ENCODE measurements around the gene SEMA3F. TPM values are rescaled to one million over a fixed set of nuclear protein-coding genes. Genes with fewer than 3 reads are reported as not detected.

Gene SEMA3F
- total RNA-seq, 4 donors from 2014 or later, result 13.2 to 44.2 (median 38.2) TPM

DNA sequence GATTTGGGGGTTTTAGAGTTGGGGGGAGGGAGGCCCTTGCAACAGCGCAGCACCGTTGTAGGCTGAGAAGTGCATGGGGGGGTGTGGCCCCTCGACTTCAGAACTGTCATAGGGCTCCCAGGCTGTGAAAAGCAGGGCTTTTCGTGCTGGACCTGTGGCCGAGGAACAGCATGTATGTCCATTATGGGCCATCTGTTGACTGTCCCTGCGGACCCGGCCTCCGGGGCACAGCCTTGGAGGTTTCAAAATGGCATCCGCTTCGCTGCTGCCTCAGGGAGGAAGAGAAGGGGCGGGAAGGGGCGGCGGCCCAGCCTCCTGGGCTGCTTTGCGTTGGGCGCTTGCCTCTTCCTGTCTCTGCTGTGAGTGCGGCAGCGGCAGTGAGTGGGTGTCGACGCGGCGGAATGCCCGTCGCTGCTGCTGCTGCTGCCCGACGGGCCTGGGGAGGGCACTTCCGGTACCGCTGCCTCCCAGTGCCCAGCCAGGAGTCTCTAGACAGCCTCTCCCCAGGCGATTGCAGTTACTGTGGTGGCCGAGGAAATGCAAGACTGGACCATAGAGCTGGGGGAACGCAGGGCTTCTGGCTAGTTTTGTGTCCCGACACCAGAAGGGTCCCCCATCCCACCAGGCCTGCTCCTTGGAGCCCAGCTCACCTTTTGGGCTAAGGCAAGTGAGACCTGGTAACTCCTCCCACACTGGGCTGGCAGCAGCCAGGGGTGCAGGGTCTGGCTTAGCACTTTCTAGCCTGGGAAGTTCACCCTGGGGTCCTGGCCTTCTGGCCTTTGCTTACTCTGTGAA, 82.8 kb downstream of the SEMA3F start:
- TF ChIP-seq POLR2A (IDR thresholded peaks at IDR 0.05), result peak in 1 of 2 donors; percentile 76
- TF ChIP-seq, protein P1, sequence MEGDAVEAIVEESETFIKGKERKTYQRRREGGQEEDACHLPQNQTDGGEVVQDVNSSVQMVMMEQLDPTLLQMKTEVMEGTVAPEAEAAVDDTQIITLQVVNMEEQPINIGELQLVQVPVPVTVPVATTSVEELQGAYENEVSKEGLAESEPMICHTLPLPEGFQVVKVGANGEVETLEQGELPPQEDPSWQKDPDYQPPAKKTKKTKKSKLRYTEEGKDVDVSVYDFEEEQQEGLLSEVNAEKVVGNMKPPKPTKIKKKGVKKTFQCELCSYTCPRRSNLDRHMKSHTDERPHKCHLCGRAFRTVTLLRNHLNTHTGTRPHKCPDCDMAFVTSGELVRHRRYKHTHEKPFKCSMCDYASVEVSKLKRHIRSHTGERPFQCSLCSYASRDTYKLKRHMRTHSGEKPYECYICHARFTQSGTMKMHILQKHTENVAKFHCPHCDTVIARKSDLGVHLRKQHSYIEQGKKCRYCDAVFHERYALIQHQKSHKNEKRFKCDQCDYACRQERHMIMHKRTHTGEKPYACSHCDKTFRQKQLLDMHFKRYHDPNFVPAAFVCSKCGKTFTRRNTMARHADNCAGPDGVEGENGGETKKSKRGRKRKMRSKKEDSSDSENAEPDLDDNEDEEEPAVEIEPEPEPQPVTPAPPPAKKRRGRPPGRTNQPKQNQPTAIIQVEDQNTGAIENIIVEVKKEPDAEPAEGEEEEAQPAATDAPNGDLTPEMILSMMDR (IDR thresholded peaks at IDR 0.05), result no peak
- DNase-seq, result peak; percentile 88 to 90
- H3K27me3 ChIP-seq, result no peaks in the 10 kb centered on the region
- H3K9me3 ChIP-seq, result no peaks in the 10 kb centered on the region
- peaks cover 3 to 4% of the 10 kb centered on the region in 2 donors for H3K36me3 ChIP-seq
- H3K4me3 ChIP-seq (replicated peaks in 1 of 3), result peak overlapping the region; percentile 19 to 83 (median 82)
- intact Hi-C loops (cut with DNase I), result no loop called here
- 2% methylated on average over 9 to 21 of the region's 31 CpGs for WGBS, 2 donors
- peak overlapping the region; percentile 80 to 90 (median 83) for H3K27ac ChIP-seq
- peaks cover 36 to 51% of the 10 kb centered on the region in 2 donors for H3K4me1 ChIP-seq

DNA sequence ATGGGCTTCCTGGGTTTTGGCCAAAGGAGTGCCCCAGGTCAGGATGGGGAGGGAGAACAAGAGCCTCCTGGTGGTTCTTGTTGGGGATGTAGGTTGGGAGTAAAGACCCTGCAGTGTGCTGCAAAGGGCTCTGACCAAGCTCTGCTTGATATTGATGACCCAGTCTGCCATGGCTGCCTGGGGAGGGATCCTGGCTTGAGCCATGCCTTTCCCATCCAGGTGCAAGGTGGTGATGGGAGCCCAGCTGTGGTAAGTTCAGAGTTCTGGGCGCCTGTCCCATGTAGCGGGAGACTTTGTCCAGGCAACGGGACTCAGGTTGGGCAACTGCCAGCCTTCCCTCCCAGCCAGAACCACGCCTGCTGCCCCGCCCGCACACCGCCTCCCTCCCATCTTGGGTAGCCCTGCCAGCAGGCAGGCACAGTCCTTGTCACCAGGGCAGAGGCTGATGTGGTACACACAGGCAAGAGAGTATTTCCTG, 83.5 kb downstream of the SEMA3F start:
- peak; percentile 82 to 83 for DNase-seq
- WGBS, 2 donors, result 20 to 54% methylated on average over 1 to 7 of the region's 7 CpGs
- Histone ChIP-seq H3K27ac (peak overlapping the region; percentile 80 to 90 (median 83)), H3K4me3 (replicated peaks in 1 of 3) (peak overlapping the region in 2 of 3 donors; percentile 82 to 83), H3K4me1 (peaks cover 39 to 58% of the 10 kb centered on the region in 2 donors), H3K36me3 (peaks cover 3 to 4% of the 10 kb centered on the region in 2 donors), H3K27me3 (no peaks in the 10 kb centered on the region), H3K9me3 (no peaks in the 10 kb centered on the region)
- TF ChIP-seq POLR2A (IDR thresholded peaks at IDR 0.05), result peak in 1 of 2 donors; percentile 7
- TF ChIP-seq, protein P1 (IDR thresholded peaks at IDR 0.05), result no peak
- intact Hi-C loops (cut with DNase I), result no loop called here

MicroRNAs encoded within 50 kb of the gene (microRNA counts, 767-probe panel; counts per million panel counts)
- microRNA hsa-miR-566, result 0 counts per million in 2 donors

Small RNAs within 50 kb of the gene (microRNA-seq; reads per million reads assigned to microRNA genes)
- gene MIR566, result not detected
- gene MIR5787, result not detected

Small RNAs within 50 kb of the gene (small RNA-seq; reads per million reads assigned to genes)
- gene MIR566, result not detected
- gene MIR5787, result not detected

Other genes starting within 250 kb of the SEMA3F start
- gene MON1A, start 225.5 kb upstream of the SEMA3F start, total RNA-seq, result 10 to 100 TPM; 12.1 to 19.9 (median 18.7) TPM
- gene RBM6, start 215.2 kb upstream of the SEMA3F start, total RNA-seq, result 100 to 1,000 TPM; 113 to 148 (median 129) TPM
- 100 to 1,000 TPM; 230 to 337 (median 268) TPM for gene RBM5, start 66.4 kb upstream of the SEMA3F start, total RNA-seq
- gene GNAT1, start 36.3 kb downstream of the SEMA3F start, total RNA-seq, result not detected
- gene SLC38A3, start 49.9 kb downstream of the SEMA3F start, total RNA-seq, result 1 to 10 TPM; 1.1 to 5.0 (median 3.6) TPM
- 100 to 1,000 TPM; 111 to 171 (median 142) TPM for gene GNAI2, start 80.9 kb downstream of the SEMA3F start, total RNA-seq
- gene SEMA3B, start 113.8 kb downstream of the SEMA3F start, total RNA-seq, result 10 to 100 TPM; 21.0 to 31.0 (median 26.5) TPM
- gene LSMEM2, start 123.8 kb downstream of the SEMA3F start, total RNA-seq, result not detected
- 10 to 100 TPM; 63.9 to 96.5 (median 88.4) TPM for gene IFRD2, start 137.1 kb downstream of the SEMA3F start, total RNA-seq
- gene HYAL3, start 144.1 kb downstream of the SEMA3F start, total RNA-seq, result 1 to 10 TPM; 2.7 to 6.7 (median 3.8) TPM
- 10 to 100 TPM in 2 of 4 donors, 1 to 10 TPM in 2; 6.9 to 15.2 (median 10.8) TPM for gene NAA80, start 144.1 kb downstream of the SEMA3F start, total RNA-seq
- gene HYAL1, start 148.2 kb downstream of the SEMA3F start, total RNA-seq, result 10 to 100 TPM in 2 of 4 donors, 1 to 10 TPM in 2; 5.8 to 13.8 (median 9.7) TPM
- 100 to 1,000 TPM; 133 to 206 (median 158) TPM for gene HYAL2, start 167.4 kb downstream of the SEMA3F start, total RNA-seq
- gene TUSC2, start 172.9 kb downstream of the SEMA3F start, total RNA-seq, result 10 to 100 TPM; 28.7 to 63.7 (median 42.3) TPM
- 10 to 100 TPM; 18.9 to 42.6 (median 24.8) TPM for gene RASSF1, start 185.5 kb downstream of the SEMA3F start, total RNA-seq
- 1 to 10 TPM; 3.6 to 8.1 (median 4.4) TPM for gene ZMYND10, start 190.4 kb downstream of the SEMA3F start, total RNA-seq
- gene NPRL2, start 195.5 kb downstream of the SEMA3F start, total RNA-seq, result 10 to 100 TPM; 13.4 to 30.6 (median 24.7) TPM
- 10 to 100 TPM; 23.6 to 66.0 (median 43.6) TPM for gene CYB561D2, start 195.5 kb downstream of the SEMA3F start, total RNA-seq
- 100 to 1,000 TPM in 1 of 4 donors, 10 to 100 TPM in 3; 70.0 to 111 (median 85.1) TPM for gene TMEM115, start 204.2 kb downstream of the SEMA3F start, total RNA-seq

All from thyroid gland (tissue), 4 donors.